ENCODE results near the gene PLEKHN1. TPM values are rescaled to one million over a fixed set of nuclear protein-coding genes. Genes with fewer than 3 reads are reported as not detected.
"Not testable (repeated sequence)": the region's sequence is repeated elsewhere in the genome, so short reads cannot be mapped to it uniquely, and the experiment has no call there.

PLEKHN1 gene
- total RNA-seq, 1 donor from 2014 or later = 26.4 TPM

DNA sequence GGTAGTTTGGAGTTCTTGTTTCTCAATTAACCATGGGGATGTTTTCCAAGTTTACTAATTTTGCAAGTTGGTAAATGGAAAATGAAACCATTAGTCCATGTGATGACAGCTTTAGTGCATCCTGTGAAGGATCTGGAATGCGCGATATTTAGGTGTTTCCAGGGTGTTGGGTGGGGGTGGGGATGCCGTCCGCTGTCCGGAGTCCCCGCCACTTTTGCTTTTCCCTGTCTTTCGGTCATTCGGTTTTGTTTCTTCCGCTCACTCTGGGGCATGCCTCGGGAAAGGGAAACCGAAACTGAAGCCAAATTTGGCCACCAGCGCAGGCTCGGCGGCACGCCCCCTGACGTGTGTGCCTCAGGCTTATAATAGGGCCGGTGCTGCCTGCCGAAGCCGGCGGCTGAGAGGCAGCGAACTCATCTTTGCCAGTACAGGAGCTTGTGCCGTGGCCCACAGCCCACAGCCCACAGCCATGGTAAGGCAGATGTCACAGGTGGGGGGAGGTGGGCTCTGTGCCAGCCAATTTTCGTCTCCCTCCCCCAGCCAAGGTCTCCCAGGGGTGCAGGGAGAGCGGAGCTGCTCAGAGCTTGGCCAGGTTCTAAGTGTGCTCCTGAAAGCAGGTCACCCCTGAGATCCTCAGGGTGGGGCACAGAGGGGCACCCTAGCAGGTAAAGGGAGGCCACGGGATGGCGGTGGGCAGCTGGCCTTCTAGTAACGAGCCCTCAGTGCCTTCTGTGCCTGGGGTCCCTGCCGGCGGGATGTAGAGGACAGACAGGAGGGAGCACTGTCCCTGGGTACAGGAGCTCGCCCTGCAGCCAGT is 47.0 kb downstream of the PLEKHN1 start, which contains the start of gene ISG15:
ISG15 (plus strand) TSS at position 393 of the 817 bp plus-strand sequence; CDS start at position 470, 77 bp downstream.
- peak; percentile 83 for ATAC-seq

GRCh38 chr1:1013922-1014648 is 47.8 kb downstream of the PLEKHN1 start:
- ATAC-seq = peak; percentile 9

DNA sequence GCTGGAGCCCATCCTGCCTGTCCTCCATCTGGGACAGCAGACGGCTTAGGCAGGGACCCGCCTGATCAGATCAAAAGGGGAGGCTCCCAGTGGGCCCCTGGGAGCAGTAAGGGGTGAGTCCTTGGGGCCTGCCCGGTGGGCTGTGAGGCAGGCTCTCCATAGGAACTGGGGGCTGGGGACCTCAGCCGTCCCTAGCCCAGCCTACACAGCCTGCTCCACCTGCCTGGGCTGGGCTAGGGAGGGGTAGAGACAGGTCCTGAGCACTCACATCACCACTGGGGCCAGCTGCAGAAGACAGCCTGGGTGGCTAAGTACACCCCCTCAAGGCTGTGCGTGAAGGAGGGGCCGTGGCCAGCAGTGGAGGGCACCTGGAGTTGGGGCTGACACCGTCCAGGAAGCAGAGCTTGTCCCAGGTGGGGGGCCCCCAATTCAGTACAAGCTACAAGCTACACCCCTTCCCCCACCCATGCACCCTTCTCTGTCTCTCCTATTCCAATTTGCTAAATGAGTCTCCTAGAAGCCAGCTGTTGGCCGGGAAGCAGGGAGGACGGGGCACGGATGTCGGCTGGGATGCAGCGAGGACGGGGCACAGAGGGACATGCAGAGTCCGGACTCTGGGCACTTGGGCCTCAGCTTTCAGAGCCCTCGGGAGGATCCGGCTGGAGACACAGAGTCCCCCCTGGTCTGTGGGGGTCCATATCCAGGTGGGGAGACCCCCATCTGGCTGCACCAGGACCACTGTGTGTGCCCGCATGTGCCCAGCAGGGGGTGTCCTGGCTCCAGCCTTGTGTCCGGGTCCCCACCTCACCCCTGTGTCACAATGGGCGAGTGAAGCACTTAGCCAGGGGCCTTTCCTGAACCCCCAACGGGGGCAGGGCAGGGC is 48.8 kb downstream of the PLEKHN1 start:
- ATAC-seq = no peak

DNA sequence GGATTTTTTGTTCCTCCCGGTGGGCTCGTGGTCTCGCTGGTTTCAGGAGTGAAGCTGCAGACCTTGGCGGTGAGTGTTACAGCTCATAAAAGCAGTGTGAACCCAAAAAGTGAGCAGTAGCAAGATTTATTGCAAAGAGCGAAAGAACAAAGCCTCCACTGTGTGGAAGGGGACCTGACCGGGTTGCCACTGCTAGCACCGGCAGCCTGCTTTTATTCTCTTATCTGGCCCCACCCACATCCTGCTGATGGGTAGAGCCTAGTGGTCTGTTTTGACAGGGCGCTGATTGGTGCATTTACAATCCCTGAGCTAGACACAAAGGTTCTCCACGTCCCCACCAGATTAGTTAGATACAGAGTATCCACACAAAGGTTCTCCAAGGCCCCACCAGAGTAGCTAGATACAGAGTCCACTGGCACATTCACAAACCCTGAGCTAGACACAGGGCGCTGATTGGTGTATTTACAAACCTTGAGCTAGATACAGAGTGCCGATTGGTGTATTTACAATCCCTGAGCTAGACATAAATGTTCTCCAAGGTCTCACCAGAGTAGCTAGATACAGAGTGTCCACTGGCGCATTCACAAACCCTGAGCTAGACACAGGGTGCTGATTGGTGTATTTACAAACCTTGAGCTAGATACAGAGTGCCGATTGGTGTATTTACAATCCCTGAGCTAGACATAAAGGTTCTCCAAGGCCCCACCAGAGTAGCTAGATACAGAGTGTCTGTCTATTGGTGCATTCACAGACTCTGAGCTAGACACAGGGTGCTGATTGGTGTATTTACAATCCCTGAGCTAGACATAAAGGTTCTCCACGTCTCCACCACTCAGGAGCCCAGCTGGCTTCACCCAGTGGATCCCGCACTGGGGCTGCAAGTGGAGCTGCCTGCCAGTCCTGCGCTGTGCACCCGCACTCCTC is 51.4 kb downstream of the PLEKHN1 start:
- ATAC-seq = not testable (repeated sequence)

DNA sequence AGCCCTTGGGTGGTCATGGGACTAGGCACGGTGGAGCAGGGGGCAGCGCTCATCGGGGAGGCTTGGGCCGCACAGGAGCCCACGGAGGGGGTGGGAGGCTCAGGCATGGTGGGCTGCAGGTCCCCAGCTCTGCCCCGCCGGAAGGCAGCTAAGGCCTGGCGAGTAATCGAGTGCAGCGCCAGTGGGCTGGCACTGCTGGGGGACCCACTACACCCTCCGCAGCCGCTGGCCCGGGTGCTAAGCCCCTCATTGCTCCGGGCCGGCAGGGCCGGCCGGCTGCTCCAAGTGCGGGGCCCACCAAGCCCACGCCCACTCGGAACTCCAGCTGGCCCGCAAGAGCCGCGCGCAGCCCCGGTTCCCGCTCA is 52.0 kb downstream of the PLEKHN1 start:
- not testable (repeated sequence) for ATAC-seq

GRCh38 chr1:1019122-1019999 is 53.1 kb downstream of the PLEKHN1 start:
- ATAC-seq = peak; percentile 77

DNA sequence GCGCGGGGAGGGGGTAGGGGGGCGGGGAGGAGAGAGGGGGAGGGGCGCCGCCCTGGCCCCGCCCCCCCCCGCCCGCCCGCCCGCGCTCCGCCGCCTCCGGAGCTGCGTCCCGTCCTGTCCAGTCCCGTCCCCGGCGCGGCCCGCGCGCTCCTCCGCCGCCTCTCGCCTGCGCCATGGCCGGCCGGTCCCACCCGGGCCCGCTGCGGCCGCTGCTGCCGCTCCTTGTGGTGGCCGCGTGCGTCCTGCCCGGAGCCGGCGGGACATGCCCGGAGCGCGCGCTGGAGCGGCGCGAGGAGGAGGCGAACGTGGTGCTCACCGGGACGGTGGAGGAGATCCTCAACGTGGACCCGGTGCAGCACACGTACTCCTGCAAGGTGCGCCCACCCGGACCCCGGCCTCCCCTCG is 53.7 kb downstream of the PLEKHN1 start, which contains the start of gene AGRN:
AGRN (plus strand) TSS at position 121 of the 405 bp plus-strand sequence; CDS start at position 174, 53 bp downstream.
- ATAC-seq = peak; percentile 19

GRCh38 chr1:1020415-1021009 is 54.2 kb downstream of the PLEKHN1 start:
- no peak for ATAC-seq

- ATAC-seq = peak; percentile 60
Observed at GRCh38 chr1:1021010-1021919, 55.0 kb downstream of the PLEKHN1 start.

DNA sequence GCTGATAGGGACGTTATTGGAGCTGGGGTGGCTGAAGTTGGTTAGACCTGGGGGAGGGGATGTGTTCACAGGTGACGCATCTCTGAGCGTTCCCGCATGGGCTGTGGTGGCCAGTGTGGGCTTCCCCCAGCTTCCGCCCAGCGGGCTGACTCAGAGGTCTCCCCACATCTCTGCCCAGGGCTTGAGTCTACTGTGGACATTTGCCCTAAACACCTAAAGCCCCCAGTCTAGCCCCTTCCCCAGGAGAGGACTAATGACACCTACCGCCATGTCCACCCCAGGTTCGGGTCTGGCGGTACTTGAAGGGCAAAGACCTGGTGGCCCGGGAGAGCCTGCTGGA is 55.6 kb downstream of the PLEKHN1 start:
- ATAC-seq = no peak

DNA sequence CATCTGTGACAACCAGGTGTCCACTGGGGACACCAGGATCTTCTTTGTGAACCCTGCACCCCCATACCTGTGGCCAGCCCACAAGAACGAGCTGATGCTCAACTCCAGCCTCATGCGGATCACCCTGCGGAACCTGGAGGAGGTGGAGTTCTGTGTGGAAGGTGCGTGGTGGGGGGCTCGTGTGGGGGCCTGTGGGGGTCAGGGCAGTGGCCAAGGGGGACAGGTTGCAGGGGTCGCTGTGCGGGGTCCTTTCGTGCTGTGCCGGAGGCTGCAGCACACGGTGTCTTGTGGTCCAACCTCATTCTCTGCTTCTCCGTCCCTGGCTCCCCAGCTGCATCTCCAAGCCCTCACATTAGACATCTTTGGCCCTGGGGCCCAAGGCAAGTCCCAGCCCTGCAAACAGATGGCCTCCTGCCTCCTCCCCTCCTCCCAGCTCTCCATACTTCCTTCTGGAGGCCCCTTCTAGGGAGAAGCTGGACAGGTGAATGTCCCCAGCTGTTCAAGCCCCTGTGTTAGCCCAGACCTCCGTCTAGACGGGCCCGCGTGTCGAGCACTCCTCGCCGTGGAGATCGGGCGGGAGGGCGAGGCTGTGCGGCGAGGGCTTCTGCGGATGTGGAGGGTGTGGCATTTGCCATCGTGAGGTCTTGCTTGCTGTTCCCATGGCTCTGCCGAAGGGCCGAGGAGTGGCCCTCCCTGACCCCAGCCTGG is 56.2 kb downstream of the PLEKHN1 start:
- ATAC-seq = no peak

- no peak for ATAC-seq
Observed at GRCh38 chr1:1023700-1024099, 57.4 kb downstream of the PLEKHN1 start.

DNA sequence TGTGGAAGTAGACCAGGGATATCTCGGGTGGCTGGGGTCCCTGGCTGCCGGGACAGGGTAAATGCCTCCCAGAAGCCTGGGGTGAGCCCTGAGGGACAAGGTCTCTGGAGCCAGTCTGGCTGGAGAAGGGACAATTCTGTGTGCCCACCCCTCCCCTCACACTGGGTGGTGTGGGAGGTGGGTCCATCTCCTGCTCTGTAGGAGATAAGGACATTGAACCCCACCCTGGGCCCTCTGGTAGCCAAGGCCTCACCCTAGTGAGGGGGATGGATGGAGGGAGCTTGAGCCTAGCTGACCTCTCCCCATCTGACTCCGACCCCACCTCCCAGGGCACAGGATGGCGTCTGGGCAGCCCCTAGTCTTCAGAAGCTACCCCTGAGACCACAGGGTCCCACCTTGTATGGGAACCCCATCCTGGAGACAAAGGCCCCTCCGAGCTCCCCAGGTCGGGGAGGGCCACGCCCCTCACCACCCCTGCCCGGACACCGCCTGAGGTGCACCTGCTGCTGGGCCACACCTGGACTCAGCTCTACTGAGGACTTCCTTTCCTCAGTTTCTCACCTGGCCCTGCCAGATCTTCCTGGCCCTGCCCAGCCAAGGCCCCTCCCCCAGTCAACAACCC is 58.0 kb downstream of the PLEKHN1 start:
- no peak for ATAC-seq

- ATAC-seq = peak; percentile 60
Observed at GRCh38 chr1:1024771-1025699, 58.8 kb downstream of the PLEKHN1 start.
